SKM-1 (cell line): ENCODE data around the gene ST14.
A peak's percentile ranks its signal among the peaks of the same experiment; 100 is the strongest.
"Not testable (repeated sequence)": the region's sequence is repeated elsewhere in the genome, so short reads cannot be mapped to it uniquely, and the experiment has no call there.

Experiments used
- DNase-seq: peaks from one replicate; lab custom pipeline; 2025; ENCODE audit not compliant: unreplicated experiment; lab: John Stamatoyannopoulos, UW

ST14 gene

DNA sequence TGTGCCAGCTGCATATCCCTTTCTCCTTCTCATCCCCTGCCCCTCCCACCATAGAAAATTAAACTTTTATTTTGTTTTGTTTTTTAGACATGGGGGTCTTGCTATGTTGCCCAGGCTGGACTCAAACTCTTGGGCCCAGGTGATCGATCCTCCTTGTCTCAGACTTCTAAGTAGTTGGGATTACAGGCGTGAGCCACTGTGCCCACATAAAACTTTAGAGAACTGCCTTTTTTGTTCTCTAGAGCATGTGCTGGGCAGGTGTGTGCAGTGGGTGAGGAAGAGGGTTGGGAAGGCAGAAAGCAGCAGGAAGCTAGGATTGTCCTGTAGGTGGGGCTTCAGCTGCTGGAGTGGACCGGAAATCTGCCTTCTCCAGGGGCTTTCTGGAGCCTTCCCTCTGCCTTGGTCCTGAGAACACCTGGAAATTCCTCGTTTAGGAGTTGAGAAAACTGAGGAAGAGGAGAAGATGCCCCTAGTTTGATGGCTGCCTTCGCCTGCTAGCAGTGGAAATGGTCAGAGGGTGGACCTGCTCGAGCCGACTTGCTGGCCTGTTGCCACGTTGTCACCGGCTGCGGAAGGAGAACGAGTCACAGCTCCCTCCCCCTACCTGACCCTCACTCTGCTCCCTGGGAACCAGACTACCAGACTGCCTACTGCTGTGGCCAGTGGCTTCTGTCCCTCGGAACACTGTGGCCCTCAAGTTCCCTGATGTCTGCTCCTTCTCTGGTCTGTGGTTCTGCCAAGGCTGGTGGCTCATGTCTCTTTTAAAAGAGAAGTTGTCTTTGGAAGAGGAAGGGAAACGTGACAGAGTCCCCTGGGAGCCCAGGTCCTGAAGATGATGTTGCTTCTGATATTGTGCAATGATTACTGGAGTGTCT is 4.0 kb downstream of the ST14 start:
- peak; percentile 82 for DNase-seq

DNA sequence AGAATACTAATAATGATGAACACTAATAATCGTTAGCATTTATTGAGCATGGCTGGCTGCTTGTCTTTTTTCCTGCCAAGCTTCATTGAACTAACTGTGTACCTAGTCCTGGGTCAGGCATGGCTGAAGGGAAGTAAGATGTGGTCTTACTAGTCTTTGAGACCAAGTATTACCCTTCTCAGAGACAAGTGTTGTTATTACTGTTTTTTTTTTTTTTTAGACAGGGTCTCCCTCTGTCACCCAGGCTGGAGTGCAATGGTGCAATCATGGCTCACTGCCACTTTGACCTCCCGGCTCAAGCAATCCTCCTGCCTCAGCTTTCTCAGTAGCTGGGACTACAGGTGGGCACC is 4.6 kb downstream of the ST14 start:
- DNase-seq: no peak

DNA sequence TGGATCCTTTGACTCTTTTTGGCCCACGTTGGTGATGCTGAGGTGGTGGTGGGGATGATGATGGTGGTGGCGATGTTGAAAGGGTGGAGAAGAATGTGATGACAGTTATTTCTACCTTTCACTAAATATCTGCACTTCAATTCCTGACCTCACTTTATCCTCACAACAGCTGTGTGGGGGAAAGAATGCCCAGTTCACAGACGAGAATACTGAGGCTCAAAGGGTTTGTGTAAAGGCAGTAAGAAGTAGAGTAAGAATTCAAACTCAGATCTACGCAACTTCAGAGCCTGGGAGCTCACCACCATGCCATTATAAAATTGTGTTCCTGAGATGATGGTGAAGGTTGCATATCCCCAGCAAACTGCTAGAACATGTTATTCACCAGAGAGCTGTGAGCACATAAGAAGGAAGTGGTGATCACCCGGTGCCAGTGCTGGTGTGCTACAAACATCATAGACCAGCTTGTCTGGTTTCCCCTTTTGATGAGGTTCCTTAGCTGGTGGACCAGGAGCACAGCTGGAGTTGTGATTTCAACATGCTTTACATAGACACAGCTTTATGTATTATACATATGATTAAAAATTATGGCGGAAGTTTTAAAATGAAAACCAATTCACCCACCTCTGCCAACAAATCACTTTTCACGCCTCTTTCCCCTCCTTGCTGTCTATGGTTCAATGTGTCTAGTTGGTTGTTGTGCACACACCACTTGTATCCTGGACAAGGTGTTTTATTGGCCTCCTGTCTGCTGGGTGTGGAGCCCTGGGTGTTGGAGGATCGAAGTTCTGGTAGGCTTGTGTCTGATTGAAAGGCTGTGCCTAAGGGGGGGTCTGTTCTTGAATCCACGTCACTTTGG is 6.2 kb downstream of the ST14 start:
- peak; percentile 67 for DNase-seq

DNA sequence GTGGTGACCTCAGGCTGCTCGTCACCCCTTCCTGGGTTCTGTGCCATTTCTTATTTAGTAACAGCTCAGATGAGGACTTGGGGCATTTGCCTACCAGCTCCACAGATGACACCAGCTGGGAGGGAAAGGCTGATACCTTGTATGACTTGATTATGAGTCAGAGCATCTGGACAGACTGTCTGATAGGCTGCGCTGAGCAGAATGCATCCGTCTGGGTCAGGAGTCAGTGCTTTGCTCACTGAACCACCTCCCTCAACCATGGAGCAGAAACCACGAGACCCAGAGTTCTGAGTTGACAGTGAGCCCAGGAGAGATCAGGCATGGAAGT is 6.8 kb downstream of the ST14 start:
- DNase-seq: no peak

DNA sequence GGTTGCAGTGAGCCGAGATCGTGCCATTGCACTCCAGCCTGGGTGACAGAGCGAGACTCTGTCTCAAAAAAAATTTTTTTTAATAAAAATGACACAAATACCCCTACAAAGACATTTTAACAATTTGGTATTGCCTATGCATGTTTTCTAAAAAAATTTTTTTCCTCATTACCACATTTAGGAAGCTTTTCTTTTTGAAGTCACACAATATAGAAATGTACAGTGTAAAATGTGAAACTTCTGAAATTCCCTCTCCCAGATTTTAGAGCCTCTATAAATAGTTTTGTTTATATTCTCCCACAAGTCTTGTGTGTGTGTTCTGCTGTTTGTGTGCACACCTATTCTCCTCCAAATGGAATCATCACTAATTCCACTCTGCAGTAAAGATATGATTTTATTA is 7.6 kb downstream of the ST14 start:
- no peak for DNase-seq

DNA sequence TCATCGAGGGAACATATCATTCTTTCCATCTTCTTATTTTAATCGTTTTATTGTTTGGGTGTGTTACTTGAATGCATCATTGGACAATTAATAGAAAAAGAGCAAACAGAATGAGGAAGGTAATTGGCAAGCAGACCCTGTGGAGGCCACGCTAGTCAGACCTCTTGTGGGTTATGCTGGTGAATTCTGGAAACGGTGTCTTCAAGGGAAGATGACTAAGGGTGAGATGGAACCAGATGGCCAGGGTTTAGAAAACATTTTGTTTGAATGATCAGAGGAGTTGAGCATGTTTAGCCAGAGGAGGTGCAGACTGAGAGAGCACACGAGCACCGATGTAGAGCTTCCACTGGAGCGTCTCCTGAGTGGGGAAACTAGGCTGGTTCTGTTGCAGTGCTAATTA is 8.5 kb downstream of the ST14 start:
- no peak for DNase-seq

DNA sequence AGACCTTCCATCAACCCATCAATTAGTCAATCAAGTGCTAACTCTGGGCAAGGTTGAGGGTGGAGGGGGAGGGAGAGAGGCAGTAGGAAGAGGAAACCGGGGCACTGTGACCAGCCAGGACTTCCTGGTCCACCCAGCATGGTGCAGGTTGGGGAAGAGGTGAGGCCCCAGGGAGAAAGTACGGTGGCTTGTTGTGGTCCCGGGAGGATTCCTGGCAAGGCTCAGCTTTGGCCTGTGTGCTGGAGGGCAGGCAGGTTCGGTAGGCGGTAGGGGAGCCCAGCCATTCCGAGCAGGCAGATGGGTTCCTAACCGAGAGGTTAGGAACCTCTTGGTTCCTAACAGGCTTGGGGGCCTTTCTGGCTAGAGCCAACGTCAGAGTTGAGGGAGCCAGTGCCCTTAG is 10.8 kb downstream of the ST14 start:
- DNase-seq: no peak

DNA sequence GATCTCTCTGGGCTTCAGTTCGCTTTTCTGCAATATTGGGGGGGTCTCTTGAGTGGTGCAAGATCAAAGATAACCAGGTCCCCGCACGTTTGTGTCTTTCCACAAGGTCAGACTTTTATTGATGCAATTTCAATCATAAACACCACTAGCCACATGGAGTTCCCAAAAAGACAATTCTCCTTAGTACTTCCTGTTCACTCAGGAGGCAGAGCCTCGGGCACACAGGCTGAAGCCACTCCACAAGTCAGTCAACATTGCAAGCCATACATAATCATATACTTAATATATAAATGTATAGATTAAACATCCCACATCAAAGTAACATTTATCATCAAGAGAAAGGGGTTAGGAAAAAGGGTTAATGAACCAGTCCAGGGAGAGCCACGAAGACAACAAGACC is 12.0 kb downstream of the ST14 start:
- DNase-seq: no peak

DNA sequence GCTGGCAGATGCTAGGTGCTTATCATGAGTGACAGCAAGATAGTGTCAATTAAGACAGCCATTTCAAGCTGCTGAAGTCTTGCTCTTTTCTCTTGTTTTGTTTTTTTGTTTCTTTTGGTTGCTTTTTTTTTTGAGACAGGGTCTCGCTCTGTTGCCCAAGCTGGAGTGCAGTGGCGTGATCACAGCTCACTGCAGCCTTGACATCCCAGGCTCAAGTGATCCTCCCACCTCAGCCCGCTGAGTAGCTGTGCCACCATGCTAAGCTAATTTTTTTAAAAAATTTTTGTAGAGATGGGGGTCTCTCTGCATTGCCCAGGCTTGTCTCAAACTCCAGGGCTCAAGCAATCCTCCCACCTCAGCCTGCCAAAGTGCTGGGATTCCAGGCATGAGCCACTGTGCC is 12.4 kb downstream of the ST14 start:
- DNase-seq: not testable (repeated sequence)

DNA sequence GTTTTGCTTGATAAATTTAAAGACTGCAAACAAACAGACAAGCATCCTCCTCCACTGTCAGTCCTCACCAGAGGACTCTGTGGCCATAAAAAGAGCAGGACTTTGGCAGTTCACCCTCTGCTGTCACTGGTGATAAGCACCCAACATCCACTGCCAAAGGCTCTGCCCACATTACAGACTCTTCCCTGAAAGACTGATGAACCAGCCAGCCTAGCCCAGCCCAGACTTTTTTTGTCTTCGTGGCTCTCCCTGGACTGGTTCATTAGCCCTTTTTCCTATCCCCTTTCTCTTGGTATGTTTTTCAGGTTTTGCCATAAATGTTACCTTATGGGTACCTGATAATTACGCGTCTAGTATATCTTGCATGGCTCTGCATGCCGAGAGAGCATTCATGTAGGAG is 15.1 kb downstream of the ST14 start:
- no peak for DNase-seq

DNA sequence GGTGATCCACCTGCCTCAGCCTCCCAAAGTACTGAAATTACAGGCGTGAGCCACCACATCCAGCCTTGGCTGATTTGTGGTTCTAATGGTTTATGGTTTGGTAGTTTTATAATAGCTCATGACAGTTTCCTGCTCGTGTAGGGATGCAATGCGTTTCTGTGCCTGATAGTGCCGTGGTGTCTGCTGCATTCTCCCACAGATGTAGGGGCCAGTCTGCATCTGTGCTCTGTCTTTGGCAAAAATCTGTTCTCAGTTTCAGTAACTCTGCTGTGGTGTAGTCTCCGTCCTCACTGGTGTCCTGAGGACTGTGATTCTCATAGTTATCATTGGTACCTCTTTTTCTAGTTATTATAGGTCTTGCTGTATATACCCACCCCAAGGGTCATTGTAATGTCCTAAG is 16.3 kb downstream of the ST14 start:
- DNase-seq: no peak

DNA sequence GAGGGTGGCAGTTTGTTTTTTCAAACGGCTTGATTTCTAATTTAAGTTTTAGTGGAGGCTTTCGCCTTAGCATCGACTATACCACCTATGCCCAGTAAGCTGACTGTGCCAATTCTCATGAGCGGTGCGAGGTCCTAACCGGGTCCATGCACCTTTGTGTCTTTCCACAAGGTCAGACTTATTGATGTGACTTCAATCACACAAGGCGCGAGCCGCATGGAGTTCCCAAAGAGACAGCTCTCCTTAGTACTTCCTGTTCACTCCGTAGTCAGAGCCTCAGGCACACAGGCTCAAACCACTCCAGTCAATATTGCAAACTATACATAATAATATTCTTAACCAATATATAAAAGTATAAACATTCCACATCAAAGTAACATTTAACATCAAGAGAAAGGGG is 18.2 kb downstream of the ST14 start:
- no peak for DNase-seq

DNA sequence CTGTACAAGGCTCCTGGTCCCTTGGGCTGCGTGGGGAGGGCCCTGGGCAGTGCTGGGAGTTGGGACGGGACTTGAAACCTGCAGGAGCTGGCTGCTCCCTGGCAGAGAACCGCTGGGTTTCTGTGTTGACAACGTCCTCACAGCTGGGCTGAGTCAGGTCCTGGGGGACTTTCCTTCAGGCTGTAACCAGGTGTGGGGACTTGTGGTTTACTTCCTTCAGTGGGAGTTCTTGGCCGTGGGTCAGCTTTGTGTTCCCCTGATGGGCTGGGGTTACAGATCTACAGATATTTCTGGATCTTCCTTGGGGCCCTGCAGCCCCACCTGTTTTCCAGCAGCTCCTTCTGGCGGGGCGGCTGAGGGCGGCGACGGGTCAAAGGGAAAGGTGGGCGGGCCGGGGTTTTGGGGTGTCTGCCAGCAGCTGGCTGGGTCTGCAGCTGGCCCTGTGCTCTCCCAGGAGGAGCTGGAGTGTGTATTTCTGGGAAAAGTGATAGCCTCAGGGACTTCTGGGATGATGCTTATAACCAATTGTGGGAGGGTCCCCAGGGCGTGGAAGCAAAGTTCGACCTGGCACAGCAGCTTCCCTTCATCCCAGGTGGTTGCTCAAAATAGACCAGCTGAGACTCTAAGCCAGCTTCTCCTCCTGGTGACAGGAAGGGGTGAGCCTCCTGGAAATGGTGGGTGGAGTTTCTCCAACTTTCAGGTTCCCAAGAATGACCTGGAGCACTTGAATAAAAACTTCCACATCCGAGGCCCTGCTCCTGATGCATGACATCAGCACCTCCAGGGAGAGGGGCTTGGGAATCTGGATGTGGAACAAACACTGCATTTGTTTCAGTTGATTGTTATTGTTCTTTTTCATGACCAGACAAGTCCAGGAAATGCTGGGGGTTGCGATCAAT is 19.1 kb downstream of the ST14 start:
- DNase-seq: no peak

DNA sequence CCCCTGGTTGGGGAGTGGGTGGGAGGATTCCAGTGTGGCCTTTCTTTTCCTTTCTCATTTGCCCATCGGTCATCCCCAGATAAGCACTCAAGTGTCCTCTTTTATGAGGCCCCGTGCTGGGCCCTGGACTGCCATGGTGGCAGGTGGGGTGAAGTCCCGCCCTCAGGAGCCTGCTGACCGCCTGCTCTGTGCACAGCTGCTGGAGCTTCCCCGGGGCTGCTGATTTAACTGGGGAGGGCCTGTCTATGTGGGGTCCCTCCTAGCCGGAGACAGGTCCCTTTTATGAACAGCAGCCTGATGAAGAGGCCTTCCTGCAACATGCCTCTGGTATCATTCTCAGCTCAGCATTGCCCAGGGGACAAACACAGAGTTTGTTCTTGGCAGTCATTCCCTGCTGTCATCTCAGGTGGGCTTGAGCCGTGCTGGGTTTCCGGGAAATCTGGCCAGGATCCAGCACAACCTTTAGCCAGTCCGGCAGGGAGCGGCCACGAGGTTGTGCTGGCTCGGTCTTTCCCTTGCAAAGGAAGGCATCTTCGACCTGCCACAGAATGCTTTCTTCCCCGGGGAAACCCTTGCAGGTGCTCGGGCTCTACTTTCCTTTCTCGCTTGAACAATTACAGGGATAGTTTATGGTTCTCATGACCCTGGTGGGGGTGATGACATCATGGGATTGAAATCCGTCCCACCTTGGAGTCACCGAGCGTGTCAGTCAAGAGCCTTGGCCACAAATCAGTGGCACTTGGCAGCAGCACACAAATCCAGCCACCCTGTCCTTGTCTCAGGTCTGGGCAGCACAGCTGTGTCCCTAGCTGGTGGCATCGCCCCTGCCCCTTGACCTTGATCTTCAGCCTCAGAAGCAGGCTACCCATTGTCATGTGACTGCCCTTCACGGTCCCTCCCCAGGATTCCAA is 20.1 kb downstream of the ST14 start:
- no peak for DNase-seq

DNA sequence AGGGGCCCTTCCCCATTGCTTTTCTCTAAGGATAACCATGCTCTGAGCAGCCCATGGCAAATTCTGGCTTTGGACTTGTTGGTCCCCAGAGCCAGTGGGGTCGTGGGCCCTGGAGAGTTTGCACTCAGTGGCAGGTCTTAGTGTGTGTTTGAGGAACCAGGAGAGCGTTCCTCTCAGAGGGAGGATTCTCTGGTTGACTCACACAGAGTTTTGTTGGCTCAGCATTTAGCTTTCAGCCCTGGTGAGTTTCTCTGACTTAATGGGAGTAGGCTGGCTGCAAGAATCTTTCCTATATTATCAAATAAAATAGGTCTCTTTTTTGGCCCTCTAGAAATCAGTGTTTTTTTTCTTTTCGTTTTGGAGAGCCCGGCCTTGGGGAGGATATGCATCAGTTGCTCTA is 20.9 kb downstream of the ST14 start:
- no peak for DNase-seq

DNA sequence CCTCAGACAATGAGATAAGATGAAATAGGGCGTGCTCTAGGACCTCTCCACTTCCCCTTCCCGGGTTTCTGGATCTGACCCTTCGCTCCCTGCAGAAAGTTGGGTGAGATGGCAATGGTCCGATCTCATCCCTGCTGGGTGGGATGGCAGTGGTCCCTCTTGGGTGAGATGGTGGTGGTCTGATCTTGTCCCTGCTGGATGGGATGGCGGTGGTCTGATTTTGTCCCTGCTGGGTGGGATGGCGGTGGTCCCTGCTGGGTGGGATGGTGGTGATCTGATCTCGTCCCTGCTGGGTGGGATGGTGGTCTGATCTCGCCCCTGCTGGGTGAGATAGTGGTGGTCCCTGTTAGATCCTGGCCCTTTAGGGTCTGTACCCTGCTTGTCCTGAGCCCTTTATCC is 21.3 kb downstream of the ST14 start:
- no peak for DNase-seq

DNA sequence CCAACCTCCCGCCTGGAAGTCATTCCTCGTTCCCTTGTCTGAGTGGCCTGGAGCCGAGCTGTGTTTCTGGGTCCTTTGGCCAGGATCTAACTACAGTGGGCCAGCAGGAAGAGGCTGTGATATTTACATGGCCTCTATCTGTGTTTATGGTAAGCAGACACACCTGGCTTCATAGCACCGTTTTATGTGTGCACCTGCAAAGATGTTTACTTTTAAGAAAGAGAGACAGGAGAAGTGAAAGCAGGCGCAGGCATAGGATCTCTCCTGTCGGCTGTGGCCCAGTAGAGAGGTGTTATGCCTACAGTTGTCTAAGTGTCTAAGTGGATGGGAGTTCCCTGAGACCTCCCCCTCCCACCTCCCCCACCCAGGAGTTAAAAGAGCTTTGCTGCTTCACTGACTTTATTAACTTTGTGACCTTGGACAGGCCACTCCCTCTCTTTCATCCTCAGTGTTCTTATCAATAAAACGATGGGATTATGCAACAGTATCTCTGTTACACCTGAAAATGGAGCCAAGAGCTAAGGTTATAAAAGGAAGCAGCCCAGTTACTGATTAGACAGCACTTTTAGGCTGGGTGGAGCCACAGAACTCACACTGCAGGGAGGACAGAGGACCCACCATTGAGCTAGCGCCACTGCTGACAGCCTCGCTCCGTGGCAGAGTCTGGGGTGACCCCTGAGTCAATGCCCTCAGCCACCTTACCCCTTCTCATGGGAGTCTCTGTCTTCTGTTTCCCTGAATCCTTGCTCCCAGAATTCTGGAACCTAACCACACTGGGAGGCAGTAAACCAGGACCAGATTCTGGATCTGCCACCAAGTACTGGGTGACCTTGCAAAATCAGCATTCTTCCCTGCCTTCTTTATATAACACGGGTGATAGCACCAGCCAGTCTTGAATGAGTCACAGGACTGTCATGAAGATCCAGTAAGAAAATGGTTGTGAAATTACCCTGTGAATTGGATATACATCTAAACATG is 22.0 kb downstream of the ST14 start:
- no peak for DNase-seq

DNA sequence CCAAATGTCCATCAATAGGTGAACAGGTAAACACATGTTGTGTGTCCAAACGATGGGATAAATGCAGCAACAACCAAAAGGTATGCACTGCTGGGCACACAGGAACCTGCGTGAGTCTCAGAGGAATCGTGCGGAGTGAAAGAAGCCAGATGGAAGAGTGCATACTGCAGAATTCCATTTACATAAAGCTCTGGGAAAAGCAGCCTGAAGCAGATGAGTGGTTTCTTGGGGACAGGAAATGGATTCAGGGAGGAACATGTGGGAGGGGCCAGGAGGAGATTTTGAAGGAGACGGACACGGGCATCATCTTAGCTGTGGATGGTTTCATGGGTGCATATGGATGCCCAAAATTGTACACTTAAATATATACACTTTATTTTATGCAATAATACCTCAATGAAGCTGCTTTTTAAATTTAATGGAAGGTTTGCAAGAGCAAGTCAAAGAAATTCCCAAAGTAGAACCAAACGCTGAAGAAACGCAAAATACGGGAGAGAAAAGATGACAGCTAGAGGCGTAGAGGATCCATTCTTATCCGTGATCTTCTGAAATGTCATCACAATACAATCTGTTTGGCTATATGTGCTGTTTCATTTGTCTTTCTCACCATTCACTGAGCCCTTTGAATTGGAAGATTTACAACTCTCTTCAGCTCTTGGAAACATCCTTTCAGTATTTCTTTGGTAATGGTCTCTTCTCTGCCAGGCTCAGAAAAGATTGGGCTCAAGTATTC is 24.5 kb downstream of the ST14 start:
- no peak for DNase-seq

DNA sequence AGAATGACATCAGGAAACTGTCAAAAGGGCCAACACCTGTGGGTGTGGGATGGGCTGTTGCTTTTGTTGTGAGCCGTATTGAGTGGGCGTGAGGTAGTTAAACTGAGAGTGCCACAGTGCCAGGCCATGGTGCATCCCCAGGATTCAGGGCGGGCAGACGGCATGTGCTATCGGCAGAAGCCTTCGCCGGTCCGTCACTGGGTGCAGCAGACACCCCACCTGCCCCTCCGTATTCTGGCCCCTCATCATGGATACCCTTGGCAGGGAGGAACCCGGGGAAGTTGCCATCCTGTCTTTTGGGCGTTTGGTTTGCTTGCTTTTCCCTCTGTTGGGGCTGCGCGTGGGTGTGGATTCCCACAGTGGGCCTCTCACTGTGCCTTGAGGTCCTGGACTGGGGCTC is 27.5 kb downstream of the ST14 start:
- DNase-seq: no peak
